Epithelial cell of esophagus (primary cell): ENCODE results near the gene STK31.
"Not testable (repeated sequence)": the region's sequence is repeated elsewhere in the genome, so short reads cannot be mapped to it uniquely, and the experiment has no call there.

Source experiments
- DNase-seq: peaks from one replicate; pipeline ENCODE4 v3.0.0; 2010; ENCODE audit warnings: low read depth
- H3K4me3 ChIP-seq: 2 replicates; pipeline ENCODE4 v1.5.1; 2011; ENCODE audit warnings: mild to moderate bottlenecking, low read length, control low read depth
- TF ChIP-seq, protein P1 (sequence below): IDR thresholded peaks from 2 replicates; pipeline ENCODE4 v1.5.1; 2011; ENCODE audit warnings: low read depth, mild to moderate bottlenecking, low read length, control low read depth, inconsistent platforms; ENCODE audit not compliant: insufficient read depth; ENCODE audit errors: missing control alignments

Gene STK31

DNA sequence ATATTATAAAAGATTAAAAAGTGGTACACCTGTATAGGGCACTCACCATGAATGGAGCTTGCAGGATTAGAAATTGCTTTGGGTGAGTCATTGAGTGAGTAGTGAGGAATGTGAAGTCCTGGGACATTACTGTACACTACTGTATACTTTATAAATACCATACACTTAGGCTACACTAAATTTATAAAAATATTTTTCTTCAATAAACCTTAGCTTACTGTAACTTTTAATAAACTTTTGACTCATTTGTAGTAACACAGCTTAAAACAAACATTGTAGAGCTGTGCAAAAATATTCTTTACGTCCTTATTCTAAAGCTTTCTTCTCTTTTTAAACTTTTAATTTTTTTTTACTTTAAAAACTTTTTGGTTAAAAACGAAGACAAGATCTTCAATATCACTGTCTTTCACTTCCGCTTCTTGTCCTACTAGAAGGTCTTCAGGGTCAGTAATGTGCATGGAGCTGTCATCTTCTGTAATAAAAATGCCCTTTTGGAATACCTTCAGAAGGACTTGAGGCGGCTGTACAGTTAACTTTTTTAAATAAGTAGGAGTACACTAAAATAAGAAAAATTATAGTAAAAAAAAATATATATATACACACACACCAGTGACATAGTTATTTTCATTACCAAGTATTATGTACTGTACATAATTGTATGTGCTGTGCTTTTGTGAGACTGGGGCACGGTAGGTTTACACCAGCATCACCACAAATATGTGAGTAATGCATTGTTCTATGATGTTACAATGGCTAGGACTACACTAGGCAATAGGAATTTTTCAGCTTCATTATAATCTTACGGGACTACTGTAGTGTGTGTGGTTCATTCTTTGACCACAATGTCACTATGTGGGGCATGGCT lies 3.5 kb downstream of the STK31 start:
- no peak overlapping the region for H3K4me3 ChIP-seq
- DNase-seq, result peak; percentile 84
- TF ChIP-seq, protein P1, sequence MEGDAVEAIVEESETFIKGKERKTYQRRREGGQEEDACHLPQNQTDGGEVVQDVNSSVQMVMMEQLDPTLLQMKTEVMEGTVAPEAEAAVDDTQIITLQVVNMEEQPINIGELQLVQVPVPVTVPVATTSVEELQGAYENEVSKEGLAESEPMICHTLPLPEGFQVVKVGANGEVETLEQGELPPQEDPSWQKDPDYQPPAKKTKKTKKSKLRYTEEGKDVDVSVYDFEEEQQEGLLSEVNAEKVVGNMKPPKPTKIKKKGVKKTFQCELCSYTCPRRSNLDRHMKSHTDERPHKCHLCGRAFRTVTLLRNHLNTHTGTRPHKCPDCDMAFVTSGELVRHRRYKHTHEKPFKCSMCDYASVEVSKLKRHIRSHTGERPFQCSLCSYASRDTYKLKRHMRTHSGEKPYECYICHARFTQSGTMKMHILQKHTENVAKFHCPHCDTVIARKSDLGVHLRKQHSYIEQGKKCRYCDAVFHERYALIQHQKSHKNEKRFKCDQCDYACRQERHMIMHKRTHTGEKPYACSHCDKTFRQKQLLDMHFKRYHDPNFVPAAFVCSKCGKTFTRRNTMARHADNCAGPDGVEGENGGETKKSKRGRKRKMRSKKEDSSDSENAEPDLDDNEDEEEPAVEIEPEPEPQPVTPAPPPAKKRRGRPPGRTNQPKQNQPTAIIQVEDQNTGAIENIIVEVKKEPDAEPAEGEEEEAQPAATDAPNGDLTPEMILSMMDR, result no peak

- H3K4me3 ChIP-seq, result no peak overlapping the region
- DNase-seq, result no peak
- TF ChIP-seq, protein P1, result no peak
Measured at GRCh38 chr7:23714150-23714464, 4.1 kb downstream of the STK31 start.

GRCh38 chr7:23714579-23714978 lies 4.6 kb downstream of the STK31 start:
- H3K4me3 ChIP-seq, result no peak overlapping the region
- TF ChIP-seq, protein P1, result no peak
- no peak for DNase-seq

- TF ChIP-seq, protein P1, result no peak
Measured at GRCh38 chr7:23715099-23715498, 5.1 kb downstream of the STK31 start.

DNA sequence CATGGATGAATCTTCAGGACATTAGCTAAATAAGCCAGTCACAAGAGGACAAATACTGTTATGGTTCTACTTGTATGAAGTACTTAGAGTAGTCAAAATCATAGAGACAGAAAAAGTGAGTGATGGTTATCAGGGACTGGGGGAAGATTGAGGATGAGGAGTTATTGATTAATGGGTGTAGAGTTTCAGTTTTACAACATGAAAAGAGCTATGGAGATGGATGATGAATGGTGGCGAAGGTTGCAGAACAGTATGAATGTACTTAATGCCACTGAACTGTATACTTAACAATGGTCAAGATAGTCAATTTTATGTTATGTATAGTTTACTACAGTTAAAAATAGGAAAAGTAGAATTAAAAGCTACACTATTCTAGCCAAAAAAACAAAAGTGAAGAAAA lies 7.8 kb downstream of the STK31 start:
- DNase-seq, result no peak
- H3K4me3 ChIP-seq, result no peak overlapping the region
- TF ChIP-seq, protein P1, result no peak

More at GRCh38 chr7:23715099-23715498, 5.1 kb downstream of the STK31 start:
- no peak overlapping the region for H3K4me3 ChIP-seq
- no peak for DNase-seq

DNA sequence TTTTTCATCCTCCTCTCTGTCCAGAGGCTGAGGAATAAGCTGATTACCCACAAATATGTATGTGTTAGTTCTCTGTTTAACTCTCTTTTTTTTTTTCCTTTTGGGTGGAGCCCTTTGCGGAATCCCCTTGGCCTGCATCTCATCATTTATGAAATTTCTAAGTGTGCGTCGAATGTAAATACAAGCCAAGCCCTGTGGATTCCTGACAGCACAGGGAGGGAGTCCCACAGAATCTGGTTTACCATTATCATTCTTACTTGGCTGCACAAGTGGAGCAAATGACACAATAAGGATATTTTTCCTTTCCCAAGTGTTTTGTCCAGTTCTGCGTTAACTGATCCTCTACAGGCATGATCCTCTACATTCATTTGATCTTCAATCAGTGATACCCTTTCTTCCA lies 11.4 kb downstream of the STK31 start:
- TF ChIP-seq, protein P1, result no peak
- DNase-seq, result no peak

GRCh38 chr7:23722587-23723216 lies 12.7 kb downstream of the STK31 start:
- not testable (repeated sequence) for H3K4me3 ChIP-seq, DNase-seq

More for the DNA sequence above, 11.4 kb downstream of the STK31 start:
- no peak overlapping the region for H3K4me3 ChIP-seq

GRCh38 chr7:23724113-23724512 lies 14.1 kb downstream of the STK31 start:
- not testable (repeated sequence) for H3K4me3 ChIP-seq, DNase-seq
